DND-41 (cell line): ENCODE measurements around the gene VASP.

ENCODE experiments used
- ATAC-seq: fragments of 200-7000 bp; cut with Tn5 transposase; 3 replicates; pipeline ENCODE4 v1.9.1; 2021; ENCODE audit warnings: low read depth; ENCODE audit not compliant: insufficient read depth
- DNase-seq: peaks from one replicate; pipeline ENCODE4 v3.0.0-alpha.2; 2020
- H2AFZ ChIP-seq: 2 replicates; pipeline ENCODE4 v1.6.0; 2012; ENCODE audit warnings: low read depth, low read length
- H3K27ac ChIP-seq: 2 replicates; pipeline ENCODE4 v1.5.1; 2012; ENCODE audit warnings: low read length, inconsistent platforms
- H3K27me3 ChIP-seq: fragments of 200-600 bp; sonication (generic); 2 replicates; pipeline ENCODE4 v1.6.0; 2012; ENCODE audit warnings: low read length, mild to moderate bottlenecking, inconsistent platforms; ENCODE audit not compliant: insufficient read depth, poor library complexity
- H3K36me3 ChIP-seq: 2 replicates; pipeline ENCODE4 v1.5.1; 2012; ENCODE audit warnings: low read length, inconsistent platforms; ENCODE audit not compliant: insufficient read depth
- H3K4me1 ChIP-seq: 2 replicates; pipeline ENCODE4 v1.5.1; 2012; ENCODE audit warnings: mild to moderate bottlenecking, low read length; ENCODE audit not compliant: insufficient read depth
- H3K4me2 ChIP-seq: 2 replicates; pipeline ENCODE4 v1.6.0; 2012; ENCODE audit warnings: mild to moderate bottlenecking, moderate library complexity, low read length, inconsistent platforms; ENCODE audit not compliant: insufficient read depth
- H3K4me3 ChIP-seq, 2 experiments: fragments of 200-600 bp in 1 of 2; shearing (Covaris generic) in 1 of 2; 2 replicates each; pipeline ENCODE4 v1.5.1; 2012 to 2016; ENCODE audit warnings: inconsistent platforms in 2 of 2, low read length in 2 of 2, mild to moderate bottlenecking in 2 of 2, low read depth in 1 of 2, moderate library complexity in 1 of 2
- H3K79me2 ChIP-seq: 2 replicates; pipeline ENCODE4 v1.6.0; 2012; ENCODE audit warnings: low read length, inconsistent platforms; ENCODE audit not compliant: insufficient read depth
- H3K9ac ChIP-seq: 2 replicates; pipeline ENCODE4 v1.6.0; 2012; ENCODE audit warnings: low read depth, mild to moderate bottlenecking, inconsistent platforms, low read length, moderate library complexity
- H3K9me3 ChIP-seq: 2 replicates; pipeline ENCODE4 v1.5.1; 2012; ENCODE audit warnings: low read length, moderate library complexity, mild to moderate bottlenecking, inconsistent platforms; ENCODE audit not compliant: insufficient read depth, severe bottlenecking
- H4K20me1 ChIP-seq: 2 replicates; pipeline ENCODE4 v1.6.0; 2012; ENCODE audit warnings: low read length; ENCODE audit not compliant: insufficient read depth
- CTCF ChIP-seq: IDR thresholded peaks from 2 replicates; pipeline ENCODE4 v1.5.1; 2012; ENCODE audit warnings: borderline replicate concordance, low read length, moderate library complexity, mild to moderate bottlenecking; ENCODE audit not compliant: poor library complexity, severe bottlenecking; ENCODE audit errors: extremely low read depth
- EZH2 ChIP-seq: IDR thresholded peaks from 3 replicates; pipeline ENCODE4 v1.6.1; 2012; ENCODE audit warnings: borderline replicate concordance, low read depth, mild to moderate bottlenecking, moderate library complexity, low read length, inconsistent platforms; ENCODE audit not compliant: severe bottlenecking

The VASP gene

GRCh38 chr19:45542234-45542668 lies 35.0 kb downstream of the VASP start:
- H3K36me3 ChIP-seq: no peaks in the 10 kb centered on the region
- ATAC-seq: no peak
- no peak overlapping the region for H3K4me2 ChIP-seq
- no peaks in the 10 kb centered on the region for H3K9me3 ChIP-seq
- no peak overlapping the region for H3K4me3 ChIP-seq
- no peak overlapping the region for H3K27ac ChIP-seq
- no peaks in the 10 kb centered on the region for H3K27me3 ChIP-seq
- no peak overlapping the region for H3K9ac ChIP-seq
- H3K79me2 ChIP-seq: no peaks in the 10 kb centered on the region
- no peaks in the 10 kb centered on the region for H4K20me1 ChIP-seq
- no peak overlapping the region for H2AFZ ChIP-seq
- no peak for TF ChIP-seq EZH2
- no peak for TF ChIP-seq CTCF
- DNase-seq: no peak
- H3K4me1 ChIP-seq: no peaks in the 10 kb centered on the region

GRCh38 chr19:45547211-45547770 lies 40.0 kb downstream of the VASP start:
- Histone ChIP-seq H3K9ac (no peak overlapping the region), H3K27me3 (no peaks in the 10 kb centered on the region), H3K36me3 (no peaks in the 10 kb centered on the region), H3K4me2 (no peak overlapping the region), H3K9me3 (no peaks in the 10 kb centered on the region), H2AFZ (no peak overlapping the region), H3K4me3 (no peak overlapping the region), H3K27ac (no peak overlapping the region), H3K4me1 (no peaks in the 10 kb centered on the region), H3K79me2 (no peaks in the 10 kb centered on the region), H4K20me1 (no peaks in the 10 kb centered on the region)
- DNase-seq: no peak
- TF ChIP-seq EZH2: no peak
- TF ChIP-seq CTCF: no peak
- no peak for ATAC-seq

GRCh38 chr19:45547965-45548609 lies 40.8 kb downstream of the VASP start:
- TF ChIP-seq EZH2 (no peak), CTCF (no peak)
- H3K27ac ChIP-seq: no peak overlapping the region

More at GRCh38 chr19:45547965-45548609, 40.8 kb downstream of the VASP start:
- DNase-seq (no peak), ATAC-seq (no peak)
- Histone ChIP-seq H3K4me3 (no peak overlapping the region), H3K27me3 (no peaks in the 10 kb centered on the region), H3K4me2 (no peak overlapping the region), H4K20me1 (no peaks in the 10 kb centered on the region; the same call in 1 of the 2 replicates), H3K9ac (no peak overlapping the region), H3K79me2 (no peaks in the 10 kb centered on the region), H3K9me3 (no peaks in the 10 kb centered on the region), H2AFZ (no peak overlapping the region), H3K4me1 (no peaks in the 10 kb centered on the region), H3K36me3 (peaks cover 1% of the 10 kb centered on the region)
